B cell (primary cell): ENCODE results near the gene PSG6. TPM values are rescaled to one million over a fixed set of nuclear protein-coding genes. Genes with fewer than 3 reads are reported as not detected.
"Not testable (repeated sequence)": the region's sequence is repeated elsewhere in the genome, so short reads cannot be mapped to it uniquely, and the experiment has no call there.

Source experiments
- ATAC-seq: fragments of 200-7000 bp; cut with Tn5 transposase; one replicate; pipeline ENCODE4 v1.10.0; 2021; ENCODE audit warnings: low read depth, mild to moderate bottlenecking, moderate number of reproducible peaks, moderate library complexity
- CTCF ChIA-PET: fragments of 350-600 bp; sonication (Branson Sonifier 250); formaldehyde crosslinking; loops from one replicate; lab custom pipeline; 2021; ENCODE audit warnings: antibody characterized with exemption, inconsistent platforms; lab: Charles Lee
- POLR2A ChIA-PET: fragments of 350-600 bp; sonication (Branson Sonifier 250); formaldehyde crosslinking; loops from one replicate; lab custom pipeline; 2021; ENCODE audit warnings: antibody characterized with exemption; lab: Charles Lee
- DNase-seq: peaks from one replicate; pipeline ENCODE4 v3.0.0; 2013
- H2AFZ ChIP-seq: 2 replicates; pipeline ENCODE4 v1.6.1; 2012; ENCODE audit warnings: mild to moderate bottlenecking, low read depth, low read length; ENCODE audit not compliant: insufficient read depth, poor library complexity, severe bottlenecking
- H3K27ac ChIP-seq, 2 donors: 1 replicate in 1 of 2; 2 replicates in 1 of 2; pipeline ENCODE4 v1.5.1; 2012 to 2013; ENCODE audit warnings: low read length in 2 of 2, mild to moderate bottlenecking in 2 of 2, moderate library complexity in 1 of 2
- H3K27me3 ChIP-seq, 4 experiments: fragments of 200-600 bp in 1 of 4; sonication (generic) in 1 of 4; replicated peaks in 1 of 4; 1 replicate in 2 of 4; 2 replicates in 2 of 4; pipeline versions ENCODE4 v1.6.1 to v1.7.0; 2013 to 2016; ENCODE audit warnings: low read length in 3 of 4, mild to moderate bottlenecking in 2 of 4, mixed read lengths in 1 of 4, moderate library complexity in 1 of 4; ENCODE audit not compliant: insufficient read depth in 4 of 4, control insufficient read depth in 3 of 4; ENCODE audit errors: control extremely low read depth in 1 of 4
- H3K36me3 ChIP-seq, 2 experiments: replicated peaks in 1 of 2; 1 replicate in 1 of 2; 2 replicates in 1 of 2; pipeline versions ENCODE4 v1.6.1 to v1.7.1; 2013; ENCODE audit warnings: low read length in 1 of 2; ENCODE audit not compliant: insufficient read depth in 2 of 2, control insufficient read depth in 1 of 2; ENCODE audit errors: control extremely low read depth in 1 of 2, extremely low read depth in 1 of 2
- H3K4me1 ChIP-seq, 2 donors: fragments of 200-600 bp in 1 of 2; sonication (generic) in 1 of 2; 1 replicate in 1 of 2; 2 replicates in 1 of 2; pipeline versions ENCODE4 v1.5.1 to v1.6.1; 2013 to 2017; ENCODE audit warnings: low read length in 2 of 2; ENCODE audit not compliant: control insufficient read depth in 2 of 2, insufficient read depth in 2 of 2
- H3K4me2 ChIP-seq: replicated peaks from 2 replicates; pipeline ENCODE3; 2012; ENCODE audit warnings: mild to moderate bottlenecking, low read depth, low read length; ENCODE audit not compliant: poor library complexity, severe bottlenecking
- H3K4me3 ChIP-seq, 5 experiments: fragments of 200-600 bp in 1 of 5; sonication (generic) in 1 of 5; 1 replicate in 3 of 5; 2 replicates in 2 of 5; pipeline versions ENCODE4 v1.5.1 to v1.7.0; 2011 to 2016; ENCODE audit warnings: low read length in 4 of 5, mild to moderate bottlenecking in 4 of 5, low read depth in 2 of 5, control low read depth in 1 of 5, moderate library complexity in 1 of 5; ENCODE audit not compliant: insufficient read depth in 1 of 5; ENCODE audit errors: control extremely low read depth in 1 of 5, extremely low read depth in 1 of 5
- H3K79me2 ChIP-seq: fragments of 200-600 bp; sonication (generic); one replicate; pipeline ENCODE4 v1.6.0; 2016; ENCODE audit warnings: low read length; ENCODE audit not compliant: control insufficient read depth, insufficient read depth
- H3K9ac ChIP-seq: fragments of 200-600 bp; sonication (generic); 2 replicates; pipeline ENCODE4 v1.6.1; 2017; ENCODE audit warnings: mild to moderate bottlenecking, low read length, moderate library complexity
- H3K9me3 ChIP-seq, 3 donors: one replicate each; pipeline versions ENCODE4 v1.6.1 to v1.7.1; 2013; ENCODE audit warnings: low read length in 2 of 3; ENCODE audit not compliant: control insufficient read depth in 2 of 3, insufficient read depth in 1 of 3; ENCODE audit errors: control extremely low read depth in 1 of 3
- H4K20me1 ChIP-seq: 2 replicates; pipeline ENCODE4 v1.6.0; 2012; ENCODE audit warnings: mild to moderate bottlenecking, low read length; ENCODE audit not compliant: insufficient read depth, control insufficient read depth, poor library complexity, severe bottlenecking
- H3K27ac Mint-ChIP-seq: one replicate; pipeline ENCODE4 v1.8.0; 2021; ENCODE audit warnings: mixed read lengths
- H3K27me3 Mint-ChIP-seq: one replicate; pipeline ENCODE4 v1.8.0; 2021; ENCODE audit warnings: mixed read lengths
- H3K4me1 Mint-ChIP-seq: one replicate; pipeline ENCODE4 v1.8.0; 2021; ENCODE audit warnings: mixed read lengths
- H3K4me3 Mint-ChIP-seq: one replicate; pipeline ENCODE4 v1.8.0; 2021; ENCODE audit warnings: mixed read lengths
- H3K9me3 Mint-ChIP-seq: one replicate; pipeline ENCODE4 v1.8.0; 2022; ENCODE audit warnings: mixed read lengths; ENCODE audit not compliant: insufficient read depth
- WGBS: methylation state at CpG from one replicate; pipeline ENCODE4 v1.1.5; 2013; ENCODE audit warnings: missing lambda C conversion rate; ENCODE audit not compliant: insufficient coverage; 5-methylcytosine and 5-hydroxymethylcytosine counted together
- intact Hi-C: fragments of 100-400 bp; cut with micrococcal nuclease; formaldehyde crosslinking; loops from one replicate; pipeline ENCODE4 v1.10.0; 2022
- polyA plus RNA-seq: library from polyadenylated mRNA; depleted of rRNA; stranded (reverse); fragments of >200 nt; gene quantifications from 2 replicates; pipeline ENCODE4 v1.2.3, GENCODE V29; 2012
- total RNA-seq, 2 donors: library from RNA; stranded (reverse); fragments of 120-200 nt in 1 of 2; gene quantifications; 1 replicate in 1 of 2; 2 replicates in 1 of 2; pipeline versions ENCODE4 v1.2.3 to v1.2.4, GENCODE V29; 2013 to 2022

PSG6 gene
- total and polyA plus RNA-seq, 2 donors (not counting 1 experiment from before 2014, with no cell fraction given), result not detected

DNA sequence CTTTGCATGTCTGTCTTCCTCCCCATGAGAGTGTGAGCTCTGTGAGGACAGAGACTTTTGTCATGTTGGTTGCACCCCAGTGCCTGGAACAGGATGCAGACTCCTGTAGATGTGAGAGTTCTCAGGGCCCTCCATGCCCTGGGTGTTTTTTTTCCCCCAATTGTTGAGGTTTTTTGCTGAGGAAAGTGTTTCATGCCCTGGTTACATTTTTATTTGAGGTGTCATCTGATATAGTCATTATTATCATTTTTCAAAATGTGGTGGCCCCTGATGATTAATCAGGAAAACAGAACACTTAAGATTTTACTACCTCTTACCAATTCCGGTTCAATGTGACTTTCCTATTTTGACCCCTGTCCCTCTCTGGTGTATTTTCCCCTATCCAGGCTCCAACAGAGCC is 763 bp downstream of the PSG6 start:
- DNase-seq, intact Hi-C loops, H2AFZ ChIP-seq, H3K36me3 ChIP-seq, H3K9ac ChIP-seq, ATAC-seq, H3K79me2 ChIP-seq, H3K27me3 Mint-ChIP-seq, H3K4me3 ChIP-seq, H4K20me1 ChIP-seq, H3K9me3 Mint-ChIP-seq, H3K27me3 ChIP-seq, H3K9me3 ChIP-seq, H3K4me1 ChIP-seq, POLR2A ChIA-PET, H3K4me1 Mint-ChIP-seq, H3K4me3 Mint-ChIP-seq, H3K27ac ChIP-seq, H3K27ac Mint-ChIP-seq, CTCF ChIA-PET, H3K4me2 ChIP-seq: not testable (repeated sequence)
- no CpG with 5 or more reads among the region's 1 CpG for WGBS

- H3K4me2 ChIP-seq, H3K9ac ChIP-seq, ATAC-seq, H3K4me1 Mint-ChIP-seq, CTCF ChIA-PET, H3K4me3 ChIP-seq, H3K36me3 ChIP-seq, H3K27ac Mint-ChIP-seq, POLR2A ChIA-PET, DNase-seq, H3K4me1 ChIP-seq, H2AFZ ChIP-seq, H3K27ac ChIP-seq, intact Hi-C loops, H4K20me1 ChIP-seq, H3K9me3 ChIP-seq, H3K27me3 ChIP-seq, H3K79me2 ChIP-seq, H3K4me3 Mint-ChIP-seq, H3K27me3 Mint-ChIP-seq, H3K9me3 Mint-ChIP-seq: not testable (repeated sequence)
- WGBS, result 100% methylated on average over 2 of the region's 5 CpGs
Observed at GRCh38 chr19:42913516-42913915, 4.2 kb downstream of the PSG6 start.

- H3K4me2 ChIP-seq, H3K27me3 ChIP-seq, H3K27me3 Mint-ChIP-seq, DNase-seq, H3K4me1 ChIP-seq, H3K9me3 Mint-ChIP-seq, H2AFZ ChIP-seq, H3K9ac ChIP-seq, H3K27ac ChIP-seq, H3K4me1 Mint-ChIP-seq, H3K4me3 Mint-ChIP-seq, H3K36me3 ChIP-seq, POLR2A ChIA-PET, H4K20me1 ChIP-seq, H3K79me2 ChIP-seq, H3K4me3 ChIP-seq, H3K9me3 ChIP-seq, ATAC-seq, CTCF ChIA-PET, H3K27ac Mint-ChIP-seq, intact Hi-C loops: not testable (repeated sequence)
- 93% methylated on average over 3 of the region's 4 CpGs for WGBS
Observed at GRCh38 chr19:42912941-42913340, 4.8 kb downstream of the PSG6 start.

DNA sequence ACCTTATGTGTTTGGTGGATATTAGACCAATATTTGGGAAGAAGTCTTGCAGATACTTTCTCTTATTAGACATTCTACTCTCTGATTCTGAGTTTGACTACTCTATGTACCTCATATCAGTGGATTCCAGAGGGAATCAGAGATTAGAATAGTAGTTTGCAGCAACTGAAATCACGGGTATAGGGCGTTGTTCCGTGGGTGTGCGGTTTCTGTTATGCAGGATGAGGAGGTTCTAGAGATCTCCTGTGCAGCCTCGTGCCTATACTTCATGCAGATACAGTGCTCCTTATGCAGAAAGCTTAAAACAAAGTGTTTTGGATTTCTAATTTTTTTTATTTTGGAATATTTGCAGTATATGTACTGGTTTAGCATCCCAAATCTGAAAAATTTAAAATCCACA is 6.0 kb downstream of the PSG6 start:
- H3K4me3 Mint-ChIP-seq, H2AFZ ChIP-seq, H4K20me1 ChIP-seq, intact Hi-C loops, DNase-seq, H3K27ac Mint-ChIP-seq, ATAC-seq, H3K4me2 ChIP-seq, POLR2A ChIA-PET, H3K79me2 ChIP-seq, H3K9me3 ChIP-seq, H3K4me1 Mint-ChIP-seq, H3K27ac ChIP-seq, H3K27me3 Mint-ChIP-seq, H3K4me3 ChIP-seq, H3K4me1 ChIP-seq, H3K9ac ChIP-seq, H3K9me3 Mint-ChIP-seq, CTCF ChIA-PET, H3K27me3 ChIP-seq, H3K36me3 ChIP-seq: not testable (repeated sequence)
- 88% methylated on average over 5 of the region's 5 CpGs for WGBS
